HEK293T (cell line): ENCODE data around the gene AGBL1.

Source experiments
- ARNT ChIP-seq: fragments of 450-650 bp; IDR thresholded peaks from 2 replicates; pipeline ENCODE4 v1.6.1; 2017; ENCODE audit warnings: mild to moderate bottlenecking
- BHLHE40 ChIP-seq: fragments of 450-650 bp; IDR thresholded peaks from 2 replicates; pipeline ENCODE4 v1.6.1; 2016; ENCODE audit warnings: mild to moderate bottlenecking, moderate library complexity, borderline replicate concordance
- CTBP1 ChIP-seq: fragments of 450-650 bp; IDR thresholded peaks from 2 replicates; pipeline ENCODE4 v1.6.1; 2016; ENCODE audit warnings: borderline replicate concordance
- FOXA1 ChIP-seq: fragments of 450-650 bp; IDR thresholded peaks from 2 replicates; pipeline ENCODE4 v1.6.1; 2016; ENCODE audit warnings: mild to moderate bottlenecking
- FOXK2 ChIP-seq: fragments of 450-650 bp; IDR thresholded peaks from 2 replicates; pipeline ENCODE4 v1.6.1; 2016; ENCODE audit warnings: mild to moderate bottlenecking
- FOXM1 ChIP-seq: fragments of 450-650 bp; IDR thresholded peaks from 2 replicates; pipeline ENCODE4 v1.6.1; 2017; ENCODE audit warnings: mild to moderate bottlenecking, borderline replicate concordance
- LEF1 ChIP-seq: fragments of 450-650 bp; IDR thresholded peaks from 2 replicates; pipeline ENCODE4 v1.6.1; 2017; ENCODE audit warnings: mild to moderate bottlenecking, borderline replicate concordance
- SP1 ChIP-seq: fragments of 450-650 bp; IDR thresholded peaks from 2 replicates; pipeline ENCODE4 v1.6.1; 2017
- SUZ12 ChIP-seq: fragments of 450-650 bp; IDR thresholded peaks from 2 replicates; pipeline ENCODE4 v1.6.1; 2016; ENCODE audit warnings: mild to moderate bottlenecking

DNA sequence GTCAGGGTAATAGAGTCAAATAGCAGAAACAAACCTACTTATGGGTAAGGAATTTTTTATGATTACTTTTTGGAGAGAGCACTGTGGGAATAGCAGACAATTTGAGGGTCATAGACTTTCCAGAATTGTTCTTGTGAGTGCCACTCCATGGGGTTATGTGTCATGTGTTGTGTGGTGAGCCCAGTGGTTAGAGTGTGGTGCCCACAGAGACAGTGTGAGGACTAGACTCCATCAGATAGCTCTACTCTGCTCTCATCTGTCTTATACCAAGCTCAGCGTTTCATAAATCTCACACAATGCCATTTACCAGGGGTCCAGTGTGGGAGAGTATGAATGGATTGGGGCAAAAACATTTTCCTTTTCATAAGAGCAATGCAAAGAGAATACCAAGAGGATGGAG lies 188.9 kb downstream of the AGBL1 start:
- TF ChIP-seq FOXA1 (no peak), FOXK2 (no peak), SP1 (no peak), LEF1 (no peak), ARNT (no peak), SUZ12 (no peak), BHLHE40 (no peak), FOXM1 (no peak), CTBP1 (no peak)
